Dermis lymphatic vessel endothelial cell (primary cell): ENCODE measurements around the gene KIAA1586. TPM values are rescaled to one million over a fixed set of nuclear protein-coding genes. Genes with fewer than 3 reads are reported as not detected.

ENCODE experiments used
- total RNA-seq: library from RNA; depleted of rRNA; stranded (reverse); fragments of >200 nt; gene quantifications from 2 replicates; pipeline ENCODE4 v1.2.1, GENCODE V29; 2014

The KIAA1586 gene, protein sequence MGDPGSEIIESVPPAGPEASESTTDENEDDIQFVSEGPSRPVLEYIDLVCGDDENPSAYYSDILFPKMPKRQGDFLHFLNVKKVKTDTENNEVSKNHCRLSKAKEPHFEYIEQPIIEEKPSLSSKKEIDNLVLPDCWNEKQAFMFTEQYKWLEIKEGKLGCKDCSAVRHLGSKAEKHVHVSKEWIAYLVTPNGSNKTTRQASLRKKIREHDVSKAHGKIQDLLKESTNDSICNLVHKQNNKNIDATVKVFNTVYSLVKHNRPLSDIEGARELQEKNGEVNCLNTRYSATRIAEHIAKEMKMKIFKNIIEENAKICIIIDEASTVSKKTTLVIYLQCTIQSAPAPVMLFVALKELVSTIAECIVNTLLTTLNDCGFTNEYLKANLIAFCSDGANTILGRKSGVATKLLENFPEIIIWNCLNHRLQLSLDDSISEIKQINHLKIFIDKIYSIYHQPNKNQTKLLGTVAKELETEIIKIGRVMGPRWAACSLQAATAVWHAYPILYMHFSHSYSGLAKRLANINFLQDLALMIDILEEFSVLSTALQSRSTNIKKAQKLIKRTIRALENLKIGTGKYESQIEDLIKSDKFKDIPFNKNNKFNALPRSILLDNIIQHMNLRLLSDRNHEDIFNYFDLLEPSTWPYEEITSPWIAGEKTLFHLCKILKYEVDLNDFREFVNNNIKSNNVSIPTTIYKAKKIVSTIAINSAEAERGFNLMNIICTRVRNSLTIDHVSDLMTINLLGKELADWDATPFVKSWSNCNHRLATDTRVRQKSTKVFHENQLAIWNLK
- total RNA-seq: 13.9 and 21.2 TPM in 2 replicates

DNA sequence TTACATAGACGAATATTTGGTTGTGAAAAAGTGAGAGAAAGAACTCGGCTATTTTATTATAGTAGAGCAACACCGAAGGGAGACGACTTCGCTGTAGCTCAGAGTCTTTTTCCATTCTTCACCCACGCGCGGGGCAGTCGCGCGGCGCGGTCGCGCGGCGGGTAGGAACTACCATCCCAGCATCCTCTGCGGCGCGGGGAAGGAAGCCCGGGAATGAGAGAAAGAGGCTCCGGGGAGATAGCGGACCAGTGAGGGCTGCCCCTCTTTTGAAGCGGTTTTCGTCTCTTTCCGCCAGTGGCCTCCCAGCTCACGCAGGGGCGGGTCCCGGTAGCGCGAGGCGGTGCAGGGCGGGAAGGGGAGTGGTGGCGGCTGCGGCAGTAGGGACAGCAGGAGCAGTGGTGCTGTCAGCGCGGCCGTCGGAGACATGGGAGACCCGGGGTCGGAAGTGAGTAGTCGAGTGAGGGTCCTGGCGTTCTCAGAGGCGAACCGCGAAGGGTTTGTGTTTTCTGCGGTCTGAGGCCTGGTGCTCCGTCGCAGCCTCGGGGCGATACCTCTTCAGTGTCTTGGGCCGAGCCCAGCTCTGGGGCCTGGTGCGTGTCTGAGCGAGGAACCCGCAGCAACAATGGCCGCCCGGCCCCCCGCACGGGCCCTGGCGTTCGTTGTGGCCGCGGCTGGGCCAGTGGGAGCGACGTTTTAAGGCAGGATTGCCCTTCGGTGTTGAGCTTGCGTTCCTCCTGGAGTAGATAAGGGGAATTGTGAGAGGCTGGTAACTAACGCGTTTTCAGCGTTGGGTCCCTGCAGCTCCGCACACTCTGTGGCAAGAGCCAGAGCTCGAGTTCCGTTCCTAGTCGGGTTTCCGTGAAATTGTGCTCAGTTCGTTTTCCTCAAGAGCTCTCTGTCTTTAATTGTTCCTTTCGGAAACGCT, at the start of gene KIAA1586:
TSS of gene KIAA1586 (plus strand) at position 362 of the 925 bp plus-strand sequence. CDS start at position 425, 63 bp downstream.

DNA sequence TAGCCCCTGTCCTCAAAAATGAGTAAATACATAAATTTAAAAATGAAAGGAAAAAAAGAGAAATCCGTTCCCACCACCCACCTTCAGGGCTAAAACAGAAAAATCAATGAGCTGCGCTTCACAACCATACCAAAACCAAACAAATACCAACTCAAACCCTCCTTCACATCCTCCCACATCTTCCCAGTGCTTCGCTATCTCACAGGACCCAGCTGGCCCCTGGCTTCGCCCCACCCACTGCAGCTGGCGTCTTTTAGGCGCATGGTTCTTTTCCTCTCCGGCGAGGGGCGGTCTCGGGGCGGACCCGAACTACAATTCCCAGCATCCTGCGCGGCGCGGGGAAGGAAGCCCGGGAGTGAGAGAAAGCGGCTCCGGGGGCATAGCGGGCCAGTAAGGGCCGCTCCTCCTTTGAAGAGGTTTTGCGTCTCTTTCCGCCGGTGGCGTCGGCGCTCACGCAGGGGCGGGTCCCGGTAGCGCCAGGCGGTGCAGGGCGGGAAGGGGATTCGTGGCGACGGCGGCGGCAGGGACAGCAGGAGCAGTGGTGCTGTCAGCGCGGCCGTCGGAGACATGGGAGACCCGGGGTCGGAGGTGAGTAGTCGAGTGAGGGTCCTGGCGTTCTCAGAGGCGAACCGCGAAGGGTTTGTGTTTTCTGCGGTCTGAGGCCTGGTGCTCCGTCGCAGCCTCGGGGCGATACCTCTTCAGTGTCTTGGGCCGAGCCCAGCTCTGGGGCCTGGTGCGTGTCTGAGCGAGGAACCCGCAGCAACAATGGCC, 43.4 kb downstream of the KIAA1586 start, which contains the start of gene ZNF451:
TSS of gene ZNF451 (plus strand) at position 502 of the 771 bp plus-strand sequence. CDS start at position 568, 66 bp downstream.

Other genes with a start within 250 kb of the KIAA1586 start
- under 0.01 and 0.11 TPM in 2 replicates for gene BEND6, start 91.6 kb upstream of the KIAA1586 start, total RNA-seq
- gene ZNF451, start 43.5 kb downstream of the KIAA1586 start, total RNA-seq: 55.8 and 61.2 TPM in 2 replicates
- gene BAG2, start 125.6 kb downstream of the KIAA1586 start, total RNA-seq: 0.33 and 0.43 TPM in 2 replicates
- gene RAB23, start 175.6 kb downstream of the KIAA1586 start, total RNA-seq: 4.1 and 5.2 TPM in 2 replicates